SK-N-SH treated with all-trans-retinoic acid at 6 μM for 48 hours (cell line): Measurements from ENCODE around the gene CNTD1.

Experiments used
- ATAC-seq: fragments of 200-7000 bp; cut with Tn5 transposase; 3 replicates; pipeline ENCODE4 v1.9.1; 2020; ENCODE audit warnings: mild to moderate bottlenecking, moderate library complexity
- ARNTL ChIP-seq: fragments of 450-650 bp; formaldehyde crosslinking; IDR thresholded peaks from 2 replicates; pipeline ENCODE4 v1.5.0; 2020; ENCODE audit warnings: low read depth, mild to moderate bottlenecking, moderate library complexity, borderline replicate concordance
- BACH2 ChIP-seq: fragments of 250-450 bp; sonication (Bioruptor Pico); IDR thresholded peaks from 2 replicates; pipeline ENCODE4 v1.9.0; 2021; ENCODE audit warnings: mild to moderate bottlenecking, borderline replicate concordance
- CSDC2 ChIP-seq: fragments of 250-450 bp; sonication (Bioruptor Pico); IDR thresholded peaks from 2 replicates; pipeline ENCODE4 v1.5.0; 2020; ENCODE audit warnings: mild to moderate bottlenecking, moderate library complexity
- ESRRG ChIP-seq: fragments of 250-450 bp; sonication (Bioruptor Pico); IDR thresholded peaks from 2 replicates; pipeline ENCODE4 v1.6.1; 2021; ENCODE audit warnings: mild to moderate bottlenecking
- ISL1 ChIP-seq: fragments of 250-450 bp; sonication (Bioruptor Pico); IDR thresholded peaks from 2 replicates; pipeline ENCODE4 v2.1.2; 2022; ENCODE audit warnings: mild to moderate bottlenecking, moderate library complexity
- OSR1 ChIP-seq: fragments of 250-450 bp; sonication (Bioruptor Pico); IDR thresholded peaks from 2 replicates; pipeline ENCODE4 v1.8.0; 2022; ENCODE audit warnings: moderate library complexity, mild to moderate bottlenecking, inconsistent platforms
- PPARA ChIP-seq: fragments of 250-450 bp; sonication (Bioruptor Pico); IDR thresholded peaks from 2 replicates; pipeline ENCODE4 v1.5.0; 2020; ENCODE audit warnings: mild to moderate bottlenecking, borderline replicate concordance
- RARB ChIP-seq: fragments of 250-450 bp; sonication (Bioruptor Pico); IDR thresholded peaks from 2 replicates; pipeline ENCODE4 v1.8.0; 2021; ENCODE audit warnings: mild to moderate bottlenecking, moderate library complexity
- TCF4 ChIP-seq: fragments of 250-450 bp; sonication (Bioruptor Pico); IDR thresholded peaks from 2 replicates; pipeline ENCODE4 v1.8.0; 2021; ENCODE audit warnings: mild to moderate bottlenecking, moderate library complexity, borderline replicate concordance
- TOX ChIP-seq: fragments of 250-450 bp; sonication (Bioruptor Pico); IDR thresholded peaks from 2 replicates; pipeline ENCODE4 v1.8.0; 2021; ENCODE audit warnings: mild to moderate bottlenecking, moderate library complexity, borderline replicate concordance
- ZFP3 ChIP-seq: fragments of 250-450 bp; sonication (Bioruptor Pico); IDR thresholded peaks from 2 replicates; pipeline ENCODE4 v1.5.0; 2020; ENCODE audit warnings: mild to moderate bottlenecking, moderate library complexity
- ZFP30 ChIP-seq: fragments of 450-650 bp; formaldehyde crosslinking; IDR thresholded peaks from 2 replicates; pipeline ENCODE4 v1.5.0; 2022; ENCODE audit warnings: mild to moderate bottlenecking, moderate library complexity
- ZNF565 ChIP-seq: fragments of 450-650 bp; formaldehyde crosslinking; conservative IDR thresholded peaks from 2 replicates; pipeline ENCODE4 v1.5.0; 2020; ENCODE audit warnings: low read depth, mild to moderate bottlenecking, moderate library complexity
- ZNF70 ChIP-seq: fragments of 450-650 bp; formaldehyde crosslinking; IDR thresholded peaks from 2 replicates; pipeline ENCODE4 v1.5.0; 2020; ENCODE audit warnings: mild to moderate bottlenecking, moderate library complexity
- ZNF8 ChIP-seq: fragments of 450-650 bp; formaldehyde crosslinking; IDR thresholded peaks from 2 replicates; pipeline ENCODE4 v1.5.0; 2020; ENCODE audit warnings: mild to moderate bottlenecking, moderate library complexity
- TF ChIP-seq, protein P1 (sequence below): fragments of 250-450 bp; sonication (Bioruptor Pico); IDR thresholded peaks from 2 replicates; pipeline ENCODE4 v1.5.1; 2021; ENCODE audit warnings: mild to moderate bottlenecking, moderate library complexity
- TF ChIP-seq, protein P2 (sequence below): fragments of 250-450 bp; sonication (Bioruptor Pico); IDR thresholded peaks from 2 replicates; pipeline ENCODE4 v1.5.0; 2020; ENCODE audit warnings: mild to moderate bottlenecking, moderate library complexity
- TF ChIP-seq, protein P3 (sequence below): fragments of 250-450 bp; sonication (Bioruptor Pico); IDR thresholded peaks from 2 replicates; pipeline ENCODE4 v1.8.0; 2021; ENCODE audit warnings: low read depth, mild to moderate bottlenecking, moderate library complexity, borderline replicate concordance
- TF ChIP-seq, protein P4 (sequence below): fragments of 250-450 bp; sonication (Bioruptor Pico); IDR thresholded peaks from 2 replicates; pipeline ENCODE4 v1.5.1; 2020; ENCODE audit warnings: low read depth, mild to moderate bottlenecking, moderate library complexity

The CNTD1 gene

DNA sequence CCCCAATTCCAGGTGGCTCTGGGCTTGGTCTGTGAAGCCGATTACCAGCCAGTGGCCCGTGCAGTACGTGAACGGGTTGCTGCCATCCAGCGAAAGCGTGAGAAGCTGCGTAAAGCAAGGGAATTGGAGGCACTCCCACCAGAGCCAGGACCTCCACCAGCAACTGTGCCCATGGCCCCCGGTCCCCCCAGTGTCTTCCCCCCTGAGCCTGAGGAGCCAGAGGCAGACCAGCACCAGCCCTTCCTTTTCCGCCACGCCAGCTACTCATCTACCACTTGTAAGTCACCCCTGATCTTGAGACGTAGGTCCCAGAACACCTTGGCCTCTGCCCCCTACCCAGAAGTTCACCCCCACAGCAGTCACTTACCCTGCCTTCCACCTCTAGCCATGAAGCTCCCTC is 11.4 kb upstream of the CNTD1 start (continued):
- no peak for TF ChIP-seq ZFP30 (CRISPR knock-in tag)

DNA sequence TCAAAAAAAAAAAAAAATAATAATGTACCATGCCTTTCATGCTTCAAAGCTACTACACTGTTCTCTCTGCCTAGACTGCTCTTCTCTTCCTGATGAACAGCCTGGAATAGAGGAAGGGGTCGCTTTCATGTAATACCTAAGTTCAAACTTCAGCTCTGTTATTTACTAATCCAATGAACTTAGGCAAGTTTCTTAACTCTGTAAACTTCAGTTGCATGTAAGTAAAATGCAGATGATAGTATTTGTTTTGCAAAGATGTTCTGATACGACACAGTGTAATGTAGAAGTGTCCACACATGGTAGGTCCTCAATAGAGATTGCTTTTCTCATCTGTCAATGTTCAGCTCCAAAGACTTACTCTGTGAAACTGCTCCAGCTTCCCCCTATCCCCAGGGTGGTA is 6.7 kb upstream of the CNTD1 start:
- TF ChIP-seq, protein P1, sequence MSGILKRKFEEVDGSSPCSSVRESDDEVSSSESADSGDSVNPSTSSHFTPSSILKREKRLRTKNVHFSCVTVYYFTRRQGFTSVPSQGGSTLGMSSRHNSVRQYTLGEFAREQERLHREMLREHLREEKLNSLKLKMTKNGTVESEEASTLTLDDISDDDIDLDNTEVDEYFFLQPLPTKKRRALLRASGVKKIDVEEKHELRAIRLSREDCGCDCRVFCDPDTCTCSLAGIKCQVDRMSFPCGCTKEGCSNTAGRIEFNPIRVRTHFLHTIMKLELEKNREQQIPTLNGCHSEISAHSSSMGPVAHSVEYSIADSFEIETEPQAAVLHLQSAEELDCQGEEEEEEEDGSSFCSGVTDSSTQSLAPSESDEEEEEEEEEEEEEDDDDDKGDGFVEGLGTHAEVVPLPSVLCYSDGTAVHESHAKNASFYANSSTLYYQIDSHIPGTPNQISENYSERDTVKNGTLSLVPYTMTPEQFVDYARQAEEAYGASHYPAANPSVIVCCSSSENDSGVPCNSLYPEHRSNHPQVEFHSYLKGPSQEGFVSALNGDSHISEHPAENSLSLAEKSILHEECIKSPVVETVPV (CRISPR knock-in tag) = no peak
- no peak for TF ChIP-seq RARB
- no peak for TF ChIP-seq TCF4 (CRISPR knock-in tag)
- TF ChIP-seq ZNF70 (CRISPR knock-in tag) = no peak
- no peak for TF ChIP-seq BACH2
- no peak for TF ChIP-seq ZNF8 (CRISPR knock-in tag)
- TF ChIP-seq ZNF565 (CRISPR knock-in tag) = no peak
- TF ChIP-seq ARNTL (CRISPR knock-in tag) = no peak
- ATAC-seq = no peak

DNA sequence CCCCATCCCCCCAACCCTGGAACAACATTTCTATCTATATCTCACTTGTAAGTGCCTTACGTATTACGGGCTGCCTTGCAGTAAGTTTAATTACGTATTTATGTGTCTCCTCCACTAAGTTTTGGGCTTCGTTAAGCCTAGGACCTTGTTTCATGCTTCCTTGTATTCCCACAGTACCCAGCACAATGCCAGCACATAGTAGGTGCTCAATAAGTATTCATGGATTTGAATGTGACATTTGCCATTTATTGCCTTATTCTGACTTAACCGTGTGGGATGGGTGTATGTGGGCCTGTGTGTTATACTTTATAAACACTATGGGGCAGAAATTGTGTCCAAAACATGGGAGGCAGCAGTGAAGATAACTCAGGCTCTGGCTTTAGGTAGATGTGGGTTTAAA is 6.1 kb upstream of the CNTD1 start:
- TF ChIP-seq, protein P1 (CRISPR knock-in tag) = no peak
- TF ChIP-seq ZNF70 (CRISPR knock-in tag) = no peak
- no peak for TF ChIP-seq TOX (CRISPR knock-in tag)
- no peak for TF ChIP-seq RARB
- TF ChIP-seq OSR1 (CRISPR knock-in tag) = no peak
- no peak for TF ChIP-seq CSDC2 (CRISPR knock-in tag)
- TF ChIP-seq, protein P2, sequence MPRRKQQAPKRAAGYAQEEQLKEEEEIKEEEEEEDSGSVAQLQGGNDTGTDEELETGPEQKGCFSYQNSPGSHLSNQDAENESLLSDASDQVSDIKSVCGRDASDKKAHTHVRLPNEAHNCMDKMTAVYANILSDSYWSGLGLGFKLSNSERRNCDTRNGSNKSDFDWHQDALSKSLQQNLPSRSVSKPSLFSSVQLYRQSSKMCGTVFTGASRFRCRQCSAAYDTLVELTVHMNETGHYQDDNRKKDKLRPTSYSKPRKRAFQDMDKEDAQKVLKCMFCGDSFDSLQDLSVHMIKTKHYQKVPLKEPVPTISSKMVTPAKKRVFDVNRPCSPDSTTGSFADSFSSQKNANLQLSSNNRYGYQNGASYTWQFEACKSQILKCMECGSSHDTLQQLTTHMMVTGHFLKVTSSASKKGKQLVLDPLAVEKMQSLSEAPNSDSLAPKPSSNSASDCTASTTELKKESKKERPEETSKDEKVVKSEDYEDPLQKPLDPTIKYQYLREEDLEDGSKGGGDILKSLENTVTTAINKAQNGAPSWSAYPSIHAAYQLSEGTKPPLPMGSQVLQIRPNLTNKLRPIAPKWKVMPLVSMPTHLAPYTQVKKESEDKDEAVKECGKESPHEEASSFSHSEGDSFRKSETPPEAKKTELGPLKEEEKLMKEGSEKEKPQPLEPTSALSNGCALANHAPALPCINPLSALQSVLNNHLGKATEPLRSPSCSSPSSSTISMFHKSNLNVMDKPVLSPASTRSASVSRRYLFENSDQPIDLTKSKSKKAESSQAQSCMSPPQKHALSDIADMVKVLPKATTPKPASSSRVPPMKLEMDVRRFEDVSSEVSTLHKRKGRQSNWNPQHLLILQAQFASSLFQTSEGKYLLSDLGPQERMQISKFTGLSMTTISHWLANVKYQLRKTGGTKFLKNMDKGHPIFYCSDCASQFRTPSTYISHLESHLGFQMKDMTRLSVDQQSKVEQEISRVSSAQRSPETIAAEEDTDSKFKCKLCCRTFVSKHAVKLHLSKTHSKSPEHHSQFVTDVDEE (CRISPR knock-in tag) = no peak
- TF ChIP-seq ISL1 (CRISPR knock-in tag) = no peak
- TF ChIP-seq ARNTL (CRISPR knock-in tag) = no peak
- TF ChIP-seq, protein P3, sequence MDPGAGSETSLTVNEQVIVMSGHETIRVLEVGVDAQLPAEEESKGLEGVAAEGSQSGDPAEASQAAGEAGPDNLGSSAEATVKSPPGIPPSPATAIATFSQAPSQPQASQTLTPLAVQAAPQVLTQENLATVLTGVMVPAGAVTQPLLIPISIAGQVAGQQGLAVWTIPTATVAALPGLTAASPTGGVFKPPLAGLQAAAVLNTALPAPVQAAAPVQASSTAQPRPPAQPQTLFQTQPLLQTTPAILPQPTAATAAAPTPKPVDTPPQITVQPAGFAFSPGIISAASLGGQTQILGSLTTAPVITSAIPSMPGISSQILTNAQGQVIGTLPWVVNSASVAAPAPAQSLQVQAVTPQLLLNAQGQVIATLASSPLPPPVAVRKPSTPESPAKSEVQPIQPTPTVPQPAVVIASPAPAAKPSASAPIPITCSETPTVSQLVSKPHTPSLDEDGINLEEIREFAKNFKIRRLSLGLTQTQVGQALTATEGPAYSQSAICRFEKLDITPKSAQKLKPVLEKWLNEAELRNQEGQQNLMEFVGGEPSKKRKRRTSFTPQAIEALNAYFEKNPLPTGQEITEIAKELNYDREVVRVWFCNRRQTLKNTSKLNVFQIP = no peak
- no peak for ATAC-seq

DNA sequence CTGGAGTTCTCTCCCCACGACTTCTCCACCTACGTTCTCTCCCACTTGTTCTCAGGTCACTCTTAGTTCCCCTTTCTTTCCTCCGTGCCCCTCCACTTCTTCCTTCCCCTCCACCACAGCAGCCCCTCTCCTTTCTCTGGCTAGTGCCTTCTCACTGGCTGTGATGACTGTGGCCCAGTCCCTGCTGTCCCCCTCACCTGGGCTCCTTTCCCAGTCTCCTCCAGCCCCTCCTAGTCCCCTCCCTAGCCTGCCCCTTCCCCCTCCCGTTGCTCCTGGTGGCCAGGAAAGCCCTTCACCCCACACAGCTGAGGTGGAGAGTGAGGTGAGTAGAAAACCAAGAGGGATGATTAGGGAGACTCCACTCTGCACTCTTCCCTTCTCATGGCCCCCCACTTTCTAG is 3.6 kb upstream of the CNTD1 start:
- TF ChIP-seq PPARA = no peak
- TF ChIP-seq OSR1 (CRISPR knock-in tag) = no peak
- TF ChIP-seq ZNF565 (CRISPR knock-in tag) = no peak
- TF ChIP-seq BACH2 = no peak
- no peak for TF ChIP-seq ESRRG (CRISPR knock-in tag)
- ATAC-seq = no peak

DNA sequence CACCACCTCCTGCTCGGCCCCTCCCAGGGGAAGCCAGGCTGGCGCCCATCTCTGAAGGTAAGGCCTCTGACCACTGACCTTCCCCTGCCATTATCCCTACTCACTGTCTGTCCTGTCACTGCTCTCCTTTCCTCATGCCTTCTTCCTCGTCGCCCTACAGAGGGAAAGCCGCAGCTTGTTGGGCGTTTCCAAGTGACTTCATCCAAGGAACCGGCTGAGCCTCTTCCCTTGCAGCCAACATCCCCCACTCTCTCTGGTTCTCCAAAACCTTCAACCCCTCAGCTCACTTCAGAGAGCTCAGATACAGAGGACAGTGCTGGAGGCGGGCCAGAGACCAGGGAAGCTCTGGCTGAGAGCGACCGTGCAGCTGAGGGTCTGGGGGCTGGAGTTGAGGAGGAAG is 3.2 kb upstream of the CNTD1 start:
- TF ChIP-seq ZNF8 (CRISPR knock-in tag) (no peak), ARNTL (CRISPR knock-in tag) (no peak), ZFP3 (CRISPR knock-in tag) (no peak)
- TF ChIP-seq, protein P2 (CRISPR knock-in tag) = no peak
- TF ChIP-seq, protein P1 (CRISPR knock-in tag) = no peak
- TF ChIP-seq, protein P4, sequence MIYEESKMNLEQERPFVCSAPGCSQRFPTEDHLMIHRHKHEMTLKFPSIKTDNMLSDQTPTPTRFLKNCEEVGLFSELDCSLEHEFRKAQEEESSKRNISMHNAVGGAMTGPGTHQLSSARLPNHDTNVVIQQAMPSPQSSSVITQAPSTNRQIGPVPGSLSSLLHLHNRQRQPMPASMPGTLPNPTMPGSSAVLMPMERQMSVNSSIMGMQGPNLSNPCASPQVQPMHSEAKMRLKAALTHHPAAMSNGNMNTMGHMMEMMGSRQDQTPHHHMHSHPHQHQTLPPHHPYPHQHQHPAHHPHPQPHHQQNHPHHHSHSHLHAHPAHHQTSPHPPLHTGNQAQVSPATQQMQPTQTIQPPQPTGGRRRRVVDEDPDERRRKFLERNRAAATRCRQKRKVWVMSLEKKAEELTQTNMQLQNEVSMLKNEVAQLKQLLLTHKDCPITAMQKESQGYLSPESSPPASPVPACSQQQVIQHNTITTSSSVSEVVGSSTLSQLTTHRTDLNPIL (CRISPR knock-in tag) = no peak
- ATAC-seq = no peak
